AG04450 (cell line): ENCODE measurements around the gene NUDT3. TPM values are rescaled to one million over a fixed set of nuclear protein-coding genes. Genes with fewer than 3 reads are reported as not detected.

Experiments used
- CTCF ChIA-PET: fragments of 300-600, 350-600 bp; formaldehyde crosslinking; extraction: SDS; loops from one replicate; lab custom pipeline; 2022; ENCODE audit warnings: antibody characterized with exemption, inconsistent platforms; lab: Charles Lee
- POLR2A ChIA-PET: fragments of 350-600 bp; formaldehyde crosslinking; extraction: SDS; loops from one replicate; lab custom pipeline; 2021; ENCODE audit warnings: antibody characterized with exemption, inconsistent platforms; lab: Yijun Ruan, JAX
- DNase-seq: peaks from one replicate; pipeline ENCODE4 v3.0.0-alpha.2; 2011; ENCODE audit warnings: low read depth, low spot score
- H3K27ac ChIP-seq: one replicate; pipeline ENCODE4 v1.5.1; 2012; ENCODE audit warnings: low read depth, low read length, control low read depth
- H3K27me3 ChIP-seq: one replicate; pipeline ENCODE4 v1.6.0; 2012; ENCODE audit warnings: low read length; ENCODE audit not compliant: control insufficient read depth, insufficient read depth
- H3K4me3 ChIP-seq: 2 replicates; pipeline ENCODE4 v1.5.1; 2011; ENCODE audit warnings: mild to moderate bottlenecking, low read depth, low read length, control low read depth
- H3K9me3 ChIP-seq: 2 replicates; pipeline ENCODE4 v1.5.1; 2012; ENCODE audit warnings: low read length; ENCODE audit not compliant: control insufficient read depth, insufficient read depth
- polyA plus RNA-seq: library from polyadenylated mRNA; depleted of rRNA; stranded (reverse); fragments of >200 nt; gene quantifications from 2 replicates; pipeline ENCODE4 v1.2.3, GENCODE V29; 2011
- TF ChIP-seq, protein P1 (sequence below): IDR thresholded peaks from 2 replicates; pipeline ENCODE4 v1.5.1; 2011; ENCODE audit warnings: low read depth, low read length, control low read depth, inconsistent platforms

Gene NUDT3
- polyA plus RNA-seq, 1 experiment = 26.7 TPM

- Histone ChIP-seq H3K4me3 (peak overlapping the region; percentile 21), H3K27ac (peak overlapping the region; percentile 92), H3K27me3 (no peaks in the 10 kb centered on the region), H3K9me3 (no peaks in the 10 kb centered on the region; the same call in 1 of the 2 replicates)
- ChIA-PET CTCF (interaction anchor here (0.6 to 1.1 kb wide), 11 partner anchors 11 to 540 kb away, joined by 3 to 7 read pairs (median 4); no protein-coding TSS in a partner anchor), POLR2A (interaction anchor here (0.6 to 1.9 kb wide), 6 partner anchors 7 to 182 kb away, joined by 3 to 11 read pairs (median 5); partner anchors contain the start of genes HMGA1 and RPS10)
- TF ChIP-seq, protein P1, sequence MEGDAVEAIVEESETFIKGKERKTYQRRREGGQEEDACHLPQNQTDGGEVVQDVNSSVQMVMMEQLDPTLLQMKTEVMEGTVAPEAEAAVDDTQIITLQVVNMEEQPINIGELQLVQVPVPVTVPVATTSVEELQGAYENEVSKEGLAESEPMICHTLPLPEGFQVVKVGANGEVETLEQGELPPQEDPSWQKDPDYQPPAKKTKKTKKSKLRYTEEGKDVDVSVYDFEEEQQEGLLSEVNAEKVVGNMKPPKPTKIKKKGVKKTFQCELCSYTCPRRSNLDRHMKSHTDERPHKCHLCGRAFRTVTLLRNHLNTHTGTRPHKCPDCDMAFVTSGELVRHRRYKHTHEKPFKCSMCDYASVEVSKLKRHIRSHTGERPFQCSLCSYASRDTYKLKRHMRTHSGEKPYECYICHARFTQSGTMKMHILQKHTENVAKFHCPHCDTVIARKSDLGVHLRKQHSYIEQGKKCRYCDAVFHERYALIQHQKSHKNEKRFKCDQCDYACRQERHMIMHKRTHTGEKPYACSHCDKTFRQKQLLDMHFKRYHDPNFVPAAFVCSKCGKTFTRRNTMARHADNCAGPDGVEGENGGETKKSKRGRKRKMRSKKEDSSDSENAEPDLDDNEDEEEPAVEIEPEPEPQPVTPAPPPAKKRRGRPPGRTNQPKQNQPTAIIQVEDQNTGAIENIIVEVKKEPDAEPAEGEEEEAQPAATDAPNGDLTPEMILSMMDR = peak; percentile 54
- DNase-seq = peak; percentile 72
Observed at GRCh38 chr6:34243901-34244884, 148.3 kb downstream of the NUDT3 start.

GRCh38 chr6:34243131-34243771 lies 149.2 kb downstream of the NUDT3 start:
- Histone ChIP-seq H3K27me3 (no peaks in the 10 kb centered on the region), H3K9me3 (no peaks in the 10 kb centered on the region; the same call in 1 of the 2 replicates), H3K27ac (peak overlapping the region; percentile 92), H3K4me3 (no peak overlapping the region)
- no peak for DNase-seq
- ChIA-PET CTCF (interaction anchor here (0.6 to 1.1 kb wide), 2 partner anchors 10 to 316 kb away, joined by 4 to 6 read pairs; no protein-coding TSS in a partner anchor), POLR2A (interaction anchor here (1.5 to 1.9 kb wide), 2 partner anchors 19 to 183 kb away, joined by 6 to 11 read pairs; partner anchors contain the start of gene RPS10)
- TF ChIP-seq, protein P1 = no peak

DNA sequence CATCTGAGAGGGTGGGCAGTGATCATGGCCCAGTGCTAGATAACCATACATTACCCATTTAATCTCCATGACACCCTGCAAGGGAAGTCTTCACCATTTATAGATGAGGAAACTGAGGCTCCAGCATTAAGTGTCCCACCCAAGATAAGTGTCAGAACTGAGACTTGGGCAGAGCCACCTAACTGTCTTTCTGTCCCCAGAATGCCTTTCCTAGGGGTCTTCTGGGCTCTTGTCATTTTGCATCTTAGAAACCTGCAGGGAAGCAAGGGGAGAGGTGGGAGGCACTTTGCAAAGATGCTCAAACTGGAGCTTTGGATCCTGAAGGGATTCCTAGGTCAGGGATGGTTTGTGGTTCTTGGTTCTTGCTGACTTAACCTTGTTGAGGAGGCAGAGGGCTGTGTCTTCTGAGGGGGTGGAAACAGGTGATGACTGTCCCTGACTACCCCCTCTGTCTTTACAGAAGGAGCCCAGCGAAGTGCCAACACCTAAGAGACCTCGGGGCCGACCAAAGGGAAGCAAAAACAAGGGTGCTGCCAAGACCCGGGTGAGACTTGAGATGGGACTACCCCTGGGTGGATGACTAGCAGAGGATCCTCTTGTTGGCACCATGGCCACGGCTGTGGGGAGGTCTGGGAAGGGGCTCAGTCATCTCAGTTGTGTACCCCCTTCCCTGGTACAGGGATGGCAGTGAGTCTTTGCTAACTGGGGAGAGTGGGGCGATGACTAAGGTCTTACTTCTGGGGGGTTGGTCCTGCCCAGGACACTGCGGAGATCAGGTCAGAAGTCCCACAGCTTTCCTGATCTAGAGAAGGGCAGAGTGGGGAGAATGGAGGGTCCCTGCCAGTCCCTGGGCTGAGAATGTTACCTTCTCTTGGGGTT lies 150.0 kb downstream of the NUDT3 start:
- POLR2A ChIA-PET = no interaction called here

DNA sequence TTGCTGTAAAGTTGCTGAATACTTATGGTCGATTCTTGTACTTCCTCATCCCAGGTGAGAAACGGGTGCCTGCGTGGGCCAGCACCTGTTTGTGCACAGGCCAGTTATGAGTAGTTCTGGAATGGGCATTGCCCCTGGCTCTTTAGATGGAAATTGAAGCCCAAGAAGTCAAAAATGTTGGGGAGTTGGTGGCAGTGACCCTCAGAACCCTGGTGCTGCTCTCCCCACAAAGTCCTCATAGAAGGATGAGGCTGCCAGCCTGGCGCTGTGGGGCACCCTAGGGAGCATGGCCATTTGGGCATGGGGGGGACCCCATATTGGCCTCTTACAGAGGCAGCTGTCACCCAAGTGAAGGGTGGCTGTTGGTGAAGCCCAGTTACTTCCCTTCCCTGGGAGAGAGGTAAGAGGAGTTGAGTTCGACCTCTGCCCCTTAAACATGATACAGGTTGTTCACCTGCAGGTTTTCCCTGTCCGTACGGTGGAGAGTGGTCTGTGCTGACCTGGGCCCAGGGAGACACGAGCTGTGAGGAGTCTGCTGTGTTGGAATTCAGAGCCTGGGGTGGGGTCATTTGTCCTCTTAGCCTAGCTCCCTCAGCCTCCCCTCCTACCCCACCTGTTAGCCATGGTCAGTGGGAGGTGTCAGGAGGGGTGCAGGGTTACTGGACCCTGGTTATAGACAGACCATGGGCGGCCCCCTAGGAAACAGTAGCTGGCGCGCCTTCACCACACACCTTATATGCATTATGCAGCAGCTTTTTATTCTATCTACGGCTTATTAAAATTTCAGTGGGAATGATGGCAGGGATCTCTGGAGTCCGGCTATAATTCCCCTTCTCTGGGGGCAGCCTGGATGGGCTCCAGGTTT lies 150.9 kb downstream of the NUDT3 start:
- POLR2A ChIA-PET = no interaction called here
- peak overlapping the region; percentile 21 for H3K27ac ChIP-seq
- CTCF ChIA-PET = no interaction called here
- H3K27me3 ChIP-seq = no peaks in the 10 kb centered on the region
- TF ChIP-seq, protein P1 = no peak
- no peak for DNase-seq
- no peaks in the 10 kb centered on the region; the same call in 1 of the 2 replicates for H3K9me3 ChIP-seq
- H3K4me3 ChIP-seq = no peak overlapping the region

More for the DNA sequence above, 150.0 kb downstream of the NUDT3 start:
- CTCF ChIA-PET = no interaction called here
- H3K4me3 ChIP-seq = no peak overlapping the region
- no peaks in the 10 kb centered on the region for H3K9me3 ChIP-seq
- DNase-seq = no peak
- H3K27ac ChIP-seq = peak overlapping the region; percentile 92
- TF ChIP-seq, protein P1 = no peak
- H3K27me3 ChIP-seq = no peaks in the 10 kb centered on the region
